Body of pancreas (tissue), 4 donors: ENCODE measurements around the gene UBE2Q1. TPM values are rescaled to one million over a fixed set of nuclear protein-coding genes. Genes with fewer than 3 reads are reported as not detected.

Experiments used
- ATAC-seq: fragments of 150-250 bp; one replicate; pipeline ENCODE4 v1.9.1; 2016
- DNase-seq, 4 donors: peaks; one replicate each; pipeline ENCODE4 v3.0.0-alpha.2; 2019
- H3K27ac ChIP-seq, 4 donors: fragments of 200-600 bp; sonication (generic); 1 replicate in 3 of 4; 2 replicates in 1 of 4; pipeline versions ENCODE4 v1.5.1 to v1.6.1; 2016 to 2019; ENCODE audit warnings: mild to moderate bottlenecking in 1 of 4, mixed read lengths in 1 of 4, moderate library complexity in 1 of 4
- H3K27me3 ChIP-seq, 2 donors: fragments of 200-600 bp; sonication (generic); one replicate each; pipeline ENCODE4 v1.6.0; 2016; ENCODE audit warnings: mild to moderate bottlenecking in 1 of 2
- H3K36me3 ChIP-seq, 2 donors: fragments of 200-600 bp; sonication (generic); replicated peaks in 1 of 2; 2 replicates each; pipeline ENCODE4 v1.5.1; 2016; ENCODE audit warnings: low read depth in 2 of 2; ENCODE audit not compliant: insufficient read depth in 1 of 2
- H3K4me1 ChIP-seq: fragments of 200-600 bp; sonication (generic); one replicate; pipeline ENCODE4 v1.6.0; 2016
- H3K4me3 ChIP-seq, 2 donors: fragments of 200-600 bp; sonication (generic); 1 replicate in 1 of 2; 2 replicates in 1 of 2; pipeline ENCODE4 v1.5.1; 2016 to 2019
- H3K9me3 ChIP-seq, 3 donors: fragments of 200-600 bp; sonication (generic); 1 replicate in 2 of 3; 2 replicates in 1 of 3; pipeline ENCODE4 v1.5.1; 2016
- POLR2A ChIP-seq, 3 donors: fragments of 450-650 bp; IDR thresholded peaks; one replicate each; pipeline ENCODE4 v1.6.1; 2016; ENCODE audit warnings: antibody characterized with exemption in 3 of 3, mild to moderate bottlenecking in 2 of 3
- WGBS, 2 donors: methylation state at CpG; one replicate each; pipeline ENCODE4 v1.1.5; 2017; 5-methylcytosine and 5-hydroxymethylcytosine counted together
- intact Hi-C: fragments of 100-400 bp; cut with DNase I; formaldehyde crosslinking; loops from one replicate; pipeline ENCODE4 v1.15.1; 2023
- total RNA-seq, 2 donors: library from RNA; depleted of rRNA; stranded (reverse); fragments of >200 nt; gene quantifications; one replicate each; pipeline ENCODE4 v1.1.0, GENCODE V29; 2016
- TF ChIP-seq, protein P1 (sequence below), 7 experiments: fragments of 450-650 bp in 4 of 7; fragments of 200-600 bp in 3 of 7; sonication (generic) in 3 of 7; IDR thresholded peaks; one replicate each; pipeline ENCODE4 v1.5.1; 2016 to 2019; ENCODE audit warnings: antibody characterized with exemption in 7 of 7

The UBE2Q1 gene
- total RNA-seq, 2 donors from 2014 or later, result 19.8 to 25.7 TPM

- intact Hi-C loops, result no loop called here
- Histone ChIP-seq H3K27ac (no peak overlapping the region), H3K27me3 (no peaks in the 10 kb centered on the region), H3K4me3 (no peak overlapping the region), H3K9me3 (no peaks in the 10 kb centered on the region), H3K4me1 (no peaks in the 10 kb centered on the region), H3K36me3 (no peaks in the 10 kb centered on the region)
- ATAC-seq (no peak), DNase-seq (no peak)
- WGBS, 2 donors, result 85 to 89% methylated on average over 11 of the region's 11 CpGs
- TF ChIP-seq, protein P1, sequence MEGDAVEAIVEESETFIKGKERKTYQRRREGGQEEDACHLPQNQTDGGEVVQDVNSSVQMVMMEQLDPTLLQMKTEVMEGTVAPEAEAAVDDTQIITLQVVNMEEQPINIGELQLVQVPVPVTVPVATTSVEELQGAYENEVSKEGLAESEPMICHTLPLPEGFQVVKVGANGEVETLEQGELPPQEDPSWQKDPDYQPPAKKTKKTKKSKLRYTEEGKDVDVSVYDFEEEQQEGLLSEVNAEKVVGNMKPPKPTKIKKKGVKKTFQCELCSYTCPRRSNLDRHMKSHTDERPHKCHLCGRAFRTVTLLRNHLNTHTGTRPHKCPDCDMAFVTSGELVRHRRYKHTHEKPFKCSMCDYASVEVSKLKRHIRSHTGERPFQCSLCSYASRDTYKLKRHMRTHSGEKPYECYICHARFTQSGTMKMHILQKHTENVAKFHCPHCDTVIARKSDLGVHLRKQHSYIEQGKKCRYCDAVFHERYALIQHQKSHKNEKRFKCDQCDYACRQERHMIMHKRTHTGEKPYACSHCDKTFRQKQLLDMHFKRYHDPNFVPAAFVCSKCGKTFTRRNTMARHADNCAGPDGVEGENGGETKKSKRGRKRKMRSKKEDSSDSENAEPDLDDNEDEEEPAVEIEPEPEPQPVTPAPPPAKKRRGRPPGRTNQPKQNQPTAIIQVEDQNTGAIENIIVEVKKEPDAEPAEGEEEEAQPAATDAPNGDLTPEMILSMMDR (IDR thresholded peaks at IDR 0.05), result no peak
- TF ChIP-seq POLR2A (IDR thresholded peaks at IDR 0.05), result no peak
Measured at GRCh38 chr1:154517661-154518060, 40.8 kb downstream of the UBE2Q1 start.

DNA sequence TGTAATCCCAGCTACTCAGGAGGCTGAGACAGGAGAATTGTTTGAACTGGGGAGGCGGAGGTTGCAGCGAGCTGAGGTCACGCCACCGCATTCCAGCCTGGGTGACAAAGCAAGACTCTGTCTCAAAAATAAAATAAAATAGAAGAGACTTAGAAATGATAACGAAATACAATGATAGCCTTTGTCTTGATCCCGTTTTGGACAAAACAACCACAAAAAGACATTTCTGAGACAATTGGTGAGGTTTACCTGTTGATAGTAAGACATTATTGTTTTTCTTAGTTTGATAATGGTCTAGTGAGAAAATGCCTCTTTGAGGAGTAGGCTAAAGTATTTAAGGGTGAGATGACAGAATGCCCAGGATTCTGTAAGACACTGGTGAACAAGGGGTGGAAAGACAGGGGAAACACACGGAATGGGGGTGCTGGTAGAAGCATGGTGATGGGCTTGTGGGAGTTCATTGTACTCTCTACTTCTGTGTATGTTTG is 44.4 kb downstream of the UBE2Q1 start:
- no peak for DNase-seq
- Histone ChIP-seq H3K27me3 (no peaks in the 10 kb centered on the region), H3K27ac (no peak overlapping the region), H3K9me3 (no peaks in the 10 kb centered on the region), H3K4me1 (no peaks in the 10 kb centered on the region), H3K4me3 (no peak overlapping the region), H3K36me3 (no peaks in the 10 kb centered on the region)
- intact Hi-C loops, result no loop called here
- WGBS, 2 donors, result 68 to 78% methylated on average over 7 of the region's 7 CpGs
- TF ChIP-seq, protein P1 (IDR thresholded peaks at IDR 0.05), result no peak
- no peak for TF ChIP-seq POLR2A (IDR thresholded peaks at IDR 0.05)
- no peak for ATAC-seq

GRCh38 chr1:154512760-154513159 is 45.7 kb downstream of the UBE2Q1 start:
- Histone ChIP-seq H3K27me3 (no peaks in the 10 kb centered on the region), H3K27ac (no peak overlapping the region), H3K9me3 (no peaks in the 10 kb centered on the region), H3K36me3 (no peaks in the 10 kb centered on the region), H3K4me1 (no peaks in the 10 kb centered on the region), H3K4me3 (no peak overlapping the region)
- ATAC-seq, result no peak
- intact Hi-C loops, result no loop called here
- no peak for TF ChIP-seq POLR2A (IDR thresholded peaks at IDR 0.05)
- TF ChIP-seq, protein P1 (IDR thresholded peaks at IDR 0.05), result no peak
- 76 to 82% methylated on average over 3 of the region's 3 CpGs for WGBS, 2 donors
- DNase-seq, result no peak

DNA sequence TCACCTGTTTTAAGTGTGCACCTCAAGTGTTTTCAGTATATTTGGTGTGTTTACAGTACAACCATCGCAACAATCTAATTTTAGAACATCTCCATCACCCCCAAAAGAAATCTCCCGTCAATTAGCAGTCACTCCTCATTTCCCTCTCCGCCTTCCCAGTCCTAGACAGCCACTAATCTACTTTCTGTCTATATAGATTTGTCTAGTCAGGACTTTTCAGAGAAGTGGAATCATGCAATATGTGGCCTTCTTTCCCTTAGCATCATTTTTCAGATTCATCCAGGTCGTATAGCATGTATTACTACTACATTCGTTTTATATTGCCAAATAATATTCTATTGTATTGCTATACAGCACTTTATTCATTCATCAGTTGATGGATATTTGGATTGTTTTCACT is 54.6 kb downstream of the UBE2Q1 start:
- Histone ChIP-seq H3K4me1 (peaks cover 18% of the 10 kb centered on the region), H3K36me3 (no peaks in the 10 kb centered on the region), H3K27me3 (peaks cover 0 to 26% of the 10 kb centered on the region in 2 donors), H3K27ac (no peak overlapping the region), H3K4me3 (no peak overlapping the region), H3K9me3 (no peaks in the 10 kb centered on the region)
- TF ChIP-seq POLR2A (IDR thresholded peaks at IDR 0.05), result no peak
- TF ChIP-seq, protein P1 (IDR thresholded peaks at IDR 0.05), result no peak
- WGBS, 2 donors, result 68 to 76% methylated on average over 5 of the region's 5 CpGs
- DNase-seq, result no peak
- no peak for ATAC-seq
- intact Hi-C loops, result no loop called here

- no peaks in the 10 kb centered on the region for H3K36me3 ChIP-seq
- intact Hi-C loops, result no loop called here
- H3K4me1 ChIP-seq, result peaks cover 18% of the 10 kb centered on the region
- H3K9me3 ChIP-seq, result no peaks in the 10 kb centered on the region
- peaks cover 0 to 26% of the 10 kb centered on the region in 2 donors for H3K27me3 ChIP-seq
- DNase-seq (no peak), ATAC-seq (no peak)
- no peak for TF ChIP-seq POLR2A (IDR thresholded peaks at IDR 0.05)
- TF ChIP-seq, protein P1 (IDR thresholded peaks at IDR 0.05), result no peak
- no peak overlapping the region for H3K4me3 ChIP-seq
- 17 to 23% methylated on average over 8 to 43 of the region's 43 CpGs for WGBS, 2 donors
- H3K27ac ChIP-seq, result no peak overlapping the region
Measured at GRCh38 chr1:154502744-154503115, 55.7 kb downstream of the UBE2Q1 start.
